IMR-90 (cell line): ENCODE measurements around the gene C5orf58. TPM values are rescaled to one million over a fixed set of nuclear protein-coding genes. Genes with fewer than 3 reads are reported as not detected.

Experiments used
- ATAC-seq: fragments of 200-7000 bp; cut with Tn5 transposase; 2 replicates; pipeline ENCODE4 v1.9.1; 2020; ENCODE audit warnings: low read depth, mild to moderate bottlenecking, moderate library complexity
- BruUV-seq: library from RNA; stranded (reverse); fragments of 400-500 nt; replicated peaks from 2 replicates; lab custom pipeline; 2021; lab: Mats Ljungman, UMichigan
- CTCF ChIA-PET: fragments of 300-600 bp; formaldehyde crosslinking; extraction: SDS; loops from one replicate; lab custom pipeline; 2021; ENCODE audit warnings: antibody characterized with exemption; lab: Yijun Ruan, JAX
- POLR2A ChIA-PET: fragments of 300-600 bp; sonication (Branson Sonifier 250); formaldehyde crosslinking; loops from one replicate; lab custom pipeline; 2022; ENCODE audit warnings: antibody characterized with exemption; ENCODE audit not compliant: unreplicated experiment; lab: Charles Lee
- DNase-seq: peaks from one replicate; pipeline ENCODE4 v3.0.0; 2013
- H2AFZ ChIP-seq: replicated peaks from 2 replicates; pipeline ENCODE3; 2013; ENCODE audit warnings: low read length, mild to moderate bottlenecking; ENCODE audit not compliant: poor library complexity
- H2AK5ac ChIP-seq: 2 replicates; pipeline ENCODE4 v1.6.1; 2013; ENCODE audit warnings: low read depth, low read length, inconsistent platforms
- H2AK9ac ChIP-seq: replicated peaks from 2 replicates; pipeline ENCODE3; 2013; ENCODE audit warnings: mild to moderate bottlenecking, low read depth, low read length, moderate library complexity; ENCODE audit not compliant: poor library complexity
- H2BK120ac ChIP-seq: 2 replicates; pipeline ENCODE4 v1.6.1; 2013; ENCODE audit warnings: low read depth, low read length, inconsistent platforms
- H2BK15ac ChIP-seq: 3 replicates; pipeline ENCODE4 v1.6.1; 2013; ENCODE audit warnings: low read depth, low read length, inconsistent platforms
- H2BK20ac ChIP-seq: 2 replicates; pipeline ENCODE4 v1.6.1; 2013; ENCODE audit warnings: low read depth, mild to moderate bottlenecking, inconsistent platforms, low read length, moderate library complexity
- H2BK5ac ChIP-seq: 2 replicates; pipeline ENCODE4 v1.6.1; 2013; ENCODE audit warnings: mild to moderate bottlenecking, low read depth, low read length, inconsistent platforms; ENCODE audit not compliant: poor library complexity, severe bottlenecking
- H3K14ac ChIP-seq: replicated peaks from 2 replicates; pipeline ENCODE4 v1.6.1; 2013; ENCODE audit warnings: low read depth, low read length, inconsistent platforms
- H3K18ac ChIP-seq: 2 replicates; pipeline ENCODE4 v1.6.1; 2013; ENCODE audit warnings: low read depth, low read length, control low read depth
- H3K23ac ChIP-seq: 2 replicates; pipeline ENCODE4 v1.6.1; 2013; ENCODE audit warnings: low read depth, low read length, inconsistent platforms
- H3K27ac ChIP-seq: 2 replicates; pipeline ENCODE4 v1.5.1; 2013; ENCODE audit warnings: mild to moderate bottlenecking, control low read depth, low read length; ENCODE audit not compliant: insufficient read depth
- H3K27me3 ChIP-seq: 2 replicates; pipeline ENCODE4 v1.6.1; 2013; ENCODE audit warnings: low read length; ENCODE audit not compliant: control insufficient read depth, insufficient read depth
- H3K36me3 ChIP-seq: 2 replicates; pipeline ENCODE4 v1.6.1; 2013; ENCODE audit warnings: low read length, mixed read lengths; ENCODE audit not compliant: control insufficient read depth, insufficient read depth
- H3K4ac ChIP-seq: 2 replicates; pipeline ENCODE4 v1.6.1; 2013; ENCODE audit warnings: low read depth, low read length, inconsistent platforms
- H3K4me1 ChIP-seq: 2 replicates; pipeline ENCODE4 v1.6.1; 2013; ENCODE audit warnings: low read length, mixed read lengths; ENCODE audit not compliant: control insufficient read depth, insufficient read depth
- H3K4me2 ChIP-seq: 2 replicates; pipeline ENCODE4 v1.6.1; 2013; ENCODE audit warnings: low read depth, mild to moderate bottlenecking, control low read depth, low read length, moderate library complexity
- H3K4me3 ChIP-seq: 2 replicates; pipeline ENCODE4 v1.5.1; 2013; ENCODE audit warnings: low read depth, mild to moderate bottlenecking, control low read depth, low read length, moderate library complexity; ENCODE audit not compliant: insufficient read depth
- H3K56ac ChIP-seq: 2 replicates; pipeline ENCODE4 v1.6.1; 2013; ENCODE audit warnings: low read length, inconsistent platforms; ENCODE audit not compliant: insufficient read depth; ENCODE audit errors: extremely low read depth
- H3K79me1 ChIP-seq, 2 experiments: 2 replicates each; pipeline ENCODE4 v1.6.1; 2013; ENCODE audit warnings: low read length in 2 of 2, inconsistent platforms in 1 of 2, low read depth in 1 of 2
- H3K9ac ChIP-seq: 2 replicates; pipeline ENCODE4 v1.6.1; 2013; ENCODE audit warnings: low read depth, low read length, control low read depth
- H3K9me1 ChIP-seq: 2 replicates; pipeline ENCODE4 v1.6.1; 2013; ENCODE audit warnings: low read length, inconsistent platforms; ENCODE audit not compliant: insufficient read depth
- H3K9me3 ChIP-seq: 2 replicates; pipeline ENCODE4 v1.6.1; 2013; ENCODE audit warnings: low read length; ENCODE audit not compliant: control insufficient read depth, insufficient read depth
- H4K20me1 ChIP-seq: 2 replicates; pipeline ENCODE4 v1.6.1; 2013; ENCODE audit warnings: low read length, inconsistent platforms; ENCODE audit not compliant: insufficient read depth
- H4K5ac ChIP-seq: 2 replicates; pipeline ENCODE4 v1.6.1; 2013; ENCODE audit warnings: mild to moderate bottlenecking, low read depth, low read length, control low read depth
- H4K8ac ChIP-seq, 2 experiments: 2 replicates each; pipeline ENCODE4 v1.6.1; 2013; ENCODE audit warnings: low read depth in 2 of 2, low read length in 2 of 2, control low read depth in 1 of 2, inconsistent platforms in 1 of 2
- H4K91ac ChIP-seq: 2 replicates; pipeline ENCODE4 v1.6.1; 2013; ENCODE audit warnings: low read depth, low read length, inconsistent platforms; ENCODE audit not compliant: insufficient read depth
- BHLHE40 ChIP-seq: fragments of 150-350 bp; IDR thresholded peaks from 2 replicates; pipeline ENCODE4 v1.6.1; 2016; ENCODE audit warnings: mild to moderate bottlenecking, low read depth, low read length
- CEBPB ChIP-seq: IDR thresholded peaks from 2 replicates; pipeline ENCODE4 v1.6.1; 2012; ENCODE audit warnings: low read depth, low read length, improper control_type of control experiment
- CHD1 ChIP-seq: IDR thresholded peaks from 2 replicates; pipeline ENCODE4 v1.6.1; 2012; ENCODE audit warnings: low read depth, low read length, improper control_type of control experiment
- FOS ChIP-seq: fragments of 150-350 bp; IDR thresholded peaks from 2 replicates; pipeline ENCODE4 v1.6.1; 2016; ENCODE audit warnings: low read depth, low read length
- MAFK ChIP-seq: IDR thresholded peaks from 2 replicates; pipeline ENCODE4 v1.6.1; 2012; ENCODE audit warnings: low read depth, low read length, improper control_type of control experiment
- MAZ ChIP-seq: IDR thresholded peaks from 2 replicates; pipeline ENCODE4 v1.6.1; 2012; ENCODE audit warnings: low read depth, mild to moderate bottlenecking, low read length, improper control_type of control experiment, moderate library complexity, borderline replicate concordance
- MXI1 ChIP-seq: IDR thresholded peaks from 2 replicates; pipeline ENCODE4 v1.6.1; 2012; ENCODE audit warnings: low read depth, mild to moderate bottlenecking, low read length, moderate library complexity, borderline replicate concordance
- NFE2L2 ChIP-seq: fragments of 150-350 bp; IDR thresholded peaks from 2 replicates; pipeline ENCODE4 v1.6.1; 2016; ENCODE audit warnings: low read depth, mild to moderate bottlenecking, low read length
- POLR2A ChIP-seq: IDR thresholded peaks from 2 replicates; pipeline ENCODE4 v1.6.1; 2012; ENCODE audit warnings: mild to moderate bottlenecking, low read depth, low read length
- RAD21 ChIP-seq: IDR thresholded peaks from 2 replicates; pipeline ENCODE4 v1.6.1; 2012; ENCODE audit warnings: low read length, improper control_type of control experiment
- RCOR1 ChIP-seq: IDR thresholded peaks from 2 replicates; pipeline ENCODE4 v1.6.1; 2012; ENCODE audit warnings: mild to moderate bottlenecking, low read length, improper control_type of control experiment; ENCODE audit not compliant: insufficient replicate concordance
- RFX5 ChIP-seq: IDR thresholded peaks from 2 replicates; pipeline ENCODE4 v1.8.0; 2012; ENCODE audit warnings: low read depth, mild to moderate bottlenecking, low read length, moderate library complexity
- SMC3 ChIP-seq: fragments of 150-350 bp; IDR thresholded peaks from 2 replicates; pipeline ENCODE4 v1.6.1; 2016; ENCODE audit warnings: low read depth, mild to moderate bottlenecking, antibody characterized with exemption, low read length, moderate library complexity
- WGBS, 2 experiments: methylation state at CpG; one replicate each; pipeline versions ENCODE4 v1.1.5 to v1.1.7; 2013; ENCODE audit warnings: missing lambda C conversion rate in 2 of 2; ENCODE audit not compliant: insufficient read length in 1 of 2; ENCODE audit errors: extremely low coverage in 2 of 2; 5-methylcytosine and 5-hydroxymethylcytosine counted together
- dilution Hi-C: fragments of 300-500 bp; cut with HindIII; formaldehyde crosslinking; loops from one replicate; pipeline ENCODE4 v1.14.3; 2018; ENCODE audit warnings: low sequenced_read_pairs; ENCODE audit not compliant: unreplicated experiment
- in situ Hi-C: fragments of 300-500 bp; cut with MboI; formaldehyde crosslinking; loops from 3 replicates; pipeline ENCODE4 v1.14.3; 2019; ENCODE audit warnings: low sequenced_read_pairs, inconsistent platforms, mixed read lengths
- intact Hi-C: fragments of 100-400 bp; cut with micrococcal nuclease; formaldehyde crosslinking; loops from 2 replicates; pipeline ENCODE4 v1.10.0; 2022
- polyA plus RNA-seq, 3 experiments: library from polyadenylated mRNA; depleted of rRNA; stranded (reverse); fragments of >200 nt; gene quantifications; 2 replicates each; pipeline ENCODE4 v1.2.3, GENCODE V29; 2012; ENCODE audit warnings: low replicate concordance in 1 of 3
- total RNA-seq: library from RNA; depleted of rRNA; stranded (reverse); fragments of >200 nt; gene quantifications from 2 replicates; pipeline ENCODE4 v1.2.3, GENCODE V29; 2012
- TF ChIP-seq, protein P1 (sequence below): fragments of 150-350 bp; IDR thresholded peaks from 2 replicates; pipeline ENCODE4 v1.6.1; 2017; ENCODE audit warnings: mild to moderate bottlenecking, antibody characterized with exemption, low read length, low read depth
- TF ChIP-seq, protein P2 (sequence below): conservative IDR thresholded peaks from 2 replicates; pipeline ENCODE4 v1.5.1; 2012; ENCODE audit warnings: mild to moderate bottlenecking, low read depth, low read length, improper control_type of control experiment
- TF ChIP-seq, protein P3 (sequence below): fragments of 150-350 bp; IDR thresholded peaks from 2 replicates; pipeline ENCODE4 v1.6.1; 2016; ENCODE audit warnings: low read depth, mild to moderate bottlenecking, low read length, moderate library complexity, borderline replicate concordance

Gene C5orf58
- total and polyA plus RNA-seq, 2 of the 4 experiments (the other 2 are of a cell fraction): not detected

DNA sequence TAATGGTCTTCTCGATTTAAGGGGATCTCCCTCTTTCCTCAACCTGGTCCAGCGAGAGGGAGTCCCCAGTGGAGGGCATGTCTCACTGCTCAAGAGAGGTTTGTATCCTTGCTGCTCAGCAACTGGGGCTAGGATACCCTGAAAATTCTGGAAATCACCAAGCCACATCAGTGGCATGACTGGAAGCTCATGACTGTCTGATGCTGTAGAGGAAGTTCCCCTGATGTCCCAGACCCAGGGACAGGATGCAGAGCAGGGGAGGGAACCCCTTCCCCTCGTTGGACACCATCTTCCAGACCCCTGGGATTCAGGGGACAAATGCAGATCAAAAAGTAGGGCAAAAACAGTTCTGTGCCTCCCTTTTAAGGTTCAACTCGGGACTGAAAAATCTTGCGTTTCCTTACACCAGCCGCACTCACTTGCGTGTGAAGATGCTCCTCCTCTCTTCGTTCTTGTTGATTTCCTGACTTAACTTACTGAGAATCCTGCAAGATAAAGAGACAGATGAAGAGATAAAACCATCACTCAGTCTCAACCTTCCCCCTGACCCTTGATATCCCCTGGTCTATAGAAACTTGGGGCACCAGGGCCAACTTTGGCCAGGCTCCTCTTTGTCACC lies 42.7 kb downstream of the C5orf58 start:
- DNase-seq: no peak
- no peaks in the 10 kb centered on the region for H3K79me1 ChIP-seq
- no peak for ATAC-seq
- H3K4me3 ChIP-seq: no peak overlapping the region
- TF ChIP-seq, protein P1, sequence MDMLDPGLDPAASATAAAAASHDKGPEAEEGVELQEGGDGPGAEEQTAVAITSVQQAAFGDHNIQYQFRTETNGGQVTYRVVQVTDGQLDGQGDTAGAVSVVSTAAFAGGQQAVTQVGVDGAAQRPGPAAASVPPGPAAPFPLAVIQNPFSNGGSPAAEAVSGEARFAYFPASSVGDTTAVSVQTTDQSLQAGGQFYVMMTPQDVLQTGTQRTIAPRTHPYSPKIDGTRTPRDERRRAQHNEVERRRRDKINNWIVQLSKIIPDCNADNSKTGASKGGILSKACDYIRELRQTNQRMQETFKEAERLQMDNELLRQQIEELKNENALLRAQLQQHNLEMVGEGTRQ: no peak
- TF ChIP-seq MAFK (no peak), RAD21 (no peak), MXI1 (no peak), POLR2A (no peak), NFE2L2 (no peak), MAZ (no peak), CEBPB (no peak), CHD1 (no peak), BHLHE40 (no peak), SMC3 (no peak), RFX5 (no peak), RCOR1 (no peak), FOS (no peak)
- TF ChIP-seq, protein P2, sequence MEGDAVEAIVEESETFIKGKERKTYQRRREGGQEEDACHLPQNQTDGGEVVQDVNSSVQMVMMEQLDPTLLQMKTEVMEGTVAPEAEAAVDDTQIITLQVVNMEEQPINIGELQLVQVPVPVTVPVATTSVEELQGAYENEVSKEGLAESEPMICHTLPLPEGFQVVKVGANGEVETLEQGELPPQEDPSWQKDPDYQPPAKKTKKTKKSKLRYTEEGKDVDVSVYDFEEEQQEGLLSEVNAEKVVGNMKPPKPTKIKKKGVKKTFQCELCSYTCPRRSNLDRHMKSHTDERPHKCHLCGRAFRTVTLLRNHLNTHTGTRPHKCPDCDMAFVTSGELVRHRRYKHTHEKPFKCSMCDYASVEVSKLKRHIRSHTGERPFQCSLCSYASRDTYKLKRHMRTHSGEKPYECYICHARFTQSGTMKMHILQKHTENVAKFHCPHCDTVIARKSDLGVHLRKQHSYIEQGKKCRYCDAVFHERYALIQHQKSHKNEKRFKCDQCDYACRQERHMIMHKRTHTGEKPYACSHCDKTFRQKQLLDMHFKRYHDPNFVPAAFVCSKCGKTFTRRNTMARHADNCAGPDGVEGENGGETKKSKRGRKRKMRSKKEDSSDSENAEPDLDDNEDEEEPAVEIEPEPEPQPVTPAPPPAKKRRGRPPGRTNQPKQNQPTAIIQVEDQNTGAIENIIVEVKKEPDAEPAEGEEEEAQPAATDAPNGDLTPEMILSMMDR: no peak
- TF ChIP-seq, protein P3, sequence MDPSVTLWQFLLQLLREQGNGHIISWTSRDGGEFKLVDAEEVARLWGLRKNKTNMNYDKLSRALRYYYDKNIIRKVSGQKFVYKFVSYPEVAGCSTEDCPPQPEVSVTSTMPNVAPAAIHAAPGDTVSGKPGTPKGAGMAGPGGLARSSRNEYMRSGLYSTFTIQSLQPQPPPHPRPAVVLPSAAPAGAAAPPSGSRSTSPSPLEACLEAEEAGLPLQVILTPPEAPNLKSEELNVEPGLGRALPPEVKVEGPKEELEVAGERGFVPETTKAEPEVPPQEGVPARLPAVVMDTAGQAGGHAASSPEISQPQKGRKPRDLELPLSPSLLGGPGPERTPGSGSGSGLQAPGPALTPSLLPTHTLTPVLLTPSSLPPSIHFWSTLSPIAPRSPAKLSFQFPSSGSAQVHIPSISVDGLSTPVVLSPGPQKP: no peak
- no peak overlapping the region for H3K9ac ChIP-seq
- no peak overlapping the region for H3K4ac ChIP-seq
- no peak overlapping the region for H3K56ac ChIP-seq
- H3K27ac ChIP-seq: no peak overlapping the region
- in situ Hi-C loops (no loop called here), dilution Hi-C loops (no loop called here), intact Hi-C loops (no loop called here)
- no peak overlapping the region for H2BK5ac ChIP-seq
- no peak overlapping the region for H2AFZ ChIP-seq
- no peaks in the 10 kb centered on the region for H3K9me3 ChIP-seq
- H3K27me3 ChIP-seq: no peaks in the 10 kb centered on the region
- no peak overlapping the region for H2BK120ac ChIP-seq
- H4K20me1 ChIP-seq: no peaks in the 10 kb centered on the region
- H2AK5ac ChIP-seq: no peak overlapping the region
- H2BK20ac ChIP-seq: no peak overlapping the region
- ChIA-PET CTCF (interaction anchor here (1.0 kb wide), 1 partner anchor 14 kb away, joined by 3 read pairs; no protein-coding TSS in a partner anchor), POLR2A (no interaction called here)
- no peaks in the 10 kb centered on the region for H3K36me3 ChIP-seq
- WGBS, 2 experiments: 70% methylated on average over 3 of the region's 8 CpGs; no CpG with 5 or more reads in 1 of the 2 experiments
- H3K18ac ChIP-seq: no peak overlapping the region
- BruUV-seq: no TSS peak
- no peak overlapping the region for H4K91ac ChIP-seq
- no peaks in the 10 kb centered on the region for H3K9me1 ChIP-seq
- H4K8ac ChIP-seq: no peak overlapping the region
- H3K4me2 ChIP-seq: no peak overlapping the region
- no peak overlapping the region for H2BK15ac ChIP-seq
- H4K5ac ChIP-seq: no peak overlapping the region
- no peak overlapping the region for H3K14ac ChIP-seq
- H3K4me1 ChIP-seq: no peaks in the 10 kb centered on the region
- no peak overlapping the region for H2AK9ac ChIP-seq
- no peak overlapping the region for H3K23ac ChIP-seq
